ENCODE data around the gene PTPRT.

PTPRT gene

DNA sequence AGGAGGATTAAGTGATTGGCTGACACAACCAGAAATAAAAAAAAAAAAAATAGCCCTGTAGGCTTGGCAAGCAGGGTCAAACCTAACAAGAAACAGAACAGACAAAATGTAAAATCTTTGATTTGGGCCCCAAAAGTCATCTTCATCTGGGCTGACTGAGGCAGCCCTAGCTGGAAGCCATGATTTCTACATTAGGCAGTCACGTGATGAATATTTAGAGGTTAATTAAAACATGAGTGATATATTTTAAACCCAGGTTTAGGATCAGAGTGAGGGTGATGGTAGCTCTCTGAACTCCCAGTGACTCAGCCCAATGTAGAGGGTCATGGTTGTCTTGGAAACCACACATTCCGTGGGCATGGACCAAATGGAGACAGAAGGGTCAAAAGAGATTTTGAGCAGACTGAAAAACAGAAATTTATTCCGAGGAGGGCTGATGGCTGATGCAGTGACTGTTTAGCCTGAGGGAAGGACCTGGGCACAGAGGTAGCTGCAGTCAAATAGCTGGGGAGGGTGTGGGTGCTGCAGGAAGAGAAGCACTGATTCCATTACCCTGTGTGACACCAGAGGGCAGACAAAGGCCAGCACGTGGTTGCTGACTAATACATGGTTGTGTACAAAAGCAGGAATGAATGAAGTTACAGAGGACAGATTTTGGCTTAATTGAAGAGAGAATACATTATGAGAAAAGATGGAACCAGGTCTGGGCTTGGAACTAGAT is 998.4 kb downstream of the PTPRT start:
- DNase-seq (ENCODE audit: low spot score) = peak; percentile 1

DNA sequence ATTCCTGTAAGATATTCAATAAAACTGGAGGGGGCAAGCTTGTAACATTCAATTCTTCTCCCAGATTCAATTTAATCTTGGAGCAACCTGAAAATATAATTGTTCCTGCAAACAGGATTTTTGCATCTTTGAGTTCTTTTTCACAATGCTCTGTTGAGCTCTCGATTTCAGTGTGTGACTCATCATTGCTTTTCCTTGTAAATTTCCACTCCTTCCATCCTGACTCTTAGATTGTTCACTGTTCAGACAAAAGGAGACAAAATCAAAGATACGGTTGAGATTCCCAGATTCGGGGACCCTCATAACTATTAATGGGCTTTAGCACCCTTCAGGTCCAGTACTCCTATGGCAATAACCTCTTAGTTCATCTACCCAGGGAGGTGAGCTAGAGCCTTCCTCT is 999.6 kb downstream of the PTPRT start:
- DNase-seq (ENCODE audit: low spot score) = no peak

DNA sequence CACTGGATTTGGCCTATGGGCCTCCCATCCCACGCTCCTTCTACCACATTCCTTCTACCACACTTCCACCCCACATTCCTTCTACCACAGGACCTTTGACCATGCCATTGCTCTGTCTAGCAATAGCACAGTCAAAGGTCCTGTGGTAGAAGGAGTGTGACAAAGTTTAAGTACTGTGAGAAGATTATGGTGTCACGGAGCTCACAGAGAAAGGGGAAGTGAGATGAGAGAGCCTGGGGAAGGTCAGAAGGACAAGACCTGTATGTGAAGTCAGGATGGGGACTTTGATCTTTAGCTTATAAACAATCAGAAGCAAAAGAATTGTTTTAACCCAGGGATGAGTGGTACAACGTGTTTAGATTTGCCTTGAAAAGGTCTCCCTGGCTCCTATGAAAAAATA is 1003.4 kb downstream of the PTPRT start:
- DNase-seq (ENCODE audit: low spot score) = no peak

DNA sequence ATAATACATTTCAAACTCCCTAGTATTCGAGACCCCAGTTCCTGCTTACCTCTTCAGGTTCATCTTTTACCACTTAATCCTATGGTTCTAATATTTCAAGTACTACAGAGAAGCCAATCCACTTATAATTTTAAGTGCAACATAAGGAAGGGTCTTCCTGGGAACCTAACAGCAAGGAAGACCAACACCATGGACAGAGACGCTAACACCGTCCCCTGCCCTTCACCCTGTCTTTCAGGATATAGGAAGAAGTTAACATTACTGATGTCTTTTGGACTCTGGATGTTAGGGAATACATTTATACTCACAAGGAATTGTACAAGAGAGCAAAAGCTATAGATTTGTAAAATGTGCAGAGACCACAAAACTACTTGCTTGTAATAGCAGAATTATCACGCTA is 1006.6 kb downstream of the PTPRT start:
- DNase-seq (ENCODE audit: low spot score) = no peak

DNA sequence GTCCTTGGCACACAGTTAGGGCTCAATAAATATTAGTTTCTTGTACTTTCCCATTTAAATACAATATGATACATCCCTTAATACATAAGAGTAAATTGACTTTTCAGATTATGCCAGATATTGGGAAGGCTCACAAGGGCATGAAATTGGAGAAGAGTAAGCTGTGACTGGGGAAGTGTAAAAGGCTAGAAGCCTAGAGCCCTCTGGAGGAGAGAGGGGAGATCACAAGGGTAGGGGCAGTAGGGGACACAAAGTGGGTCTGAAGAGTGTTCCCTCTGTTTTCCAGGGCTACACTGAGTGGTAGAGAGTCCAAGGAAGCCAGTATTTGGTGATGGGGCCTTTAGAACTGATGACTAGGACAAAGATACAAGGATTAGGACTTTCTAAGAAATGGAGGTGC is 1008.6 kb downstream of the PTPRT start:
- no peak for DNase-seq (ENCODE audit: low spot score)

DNA sequence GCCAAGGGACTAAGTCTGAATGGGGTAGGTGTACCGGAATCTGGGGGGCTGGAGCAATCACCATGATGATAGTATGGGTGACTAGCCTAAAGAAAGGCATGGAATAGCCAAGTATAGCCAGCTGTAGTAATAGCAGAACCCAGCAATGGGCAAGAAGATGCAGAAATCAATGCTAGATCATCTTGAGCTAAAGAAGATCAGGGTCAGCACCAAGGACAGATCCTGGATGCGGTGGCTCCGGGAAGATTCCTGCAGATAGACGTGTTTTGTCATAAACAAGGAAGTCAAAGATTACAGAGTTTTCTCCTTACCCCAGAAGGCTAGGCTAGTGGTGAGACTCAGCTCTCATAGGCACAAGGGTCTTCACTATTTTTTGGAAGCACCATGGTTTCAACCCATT is 1009.9 kb downstream of the PTPRT start:
- DNase-seq (ENCODE audit: low spot score) = peak; percentile 2

DNA sequence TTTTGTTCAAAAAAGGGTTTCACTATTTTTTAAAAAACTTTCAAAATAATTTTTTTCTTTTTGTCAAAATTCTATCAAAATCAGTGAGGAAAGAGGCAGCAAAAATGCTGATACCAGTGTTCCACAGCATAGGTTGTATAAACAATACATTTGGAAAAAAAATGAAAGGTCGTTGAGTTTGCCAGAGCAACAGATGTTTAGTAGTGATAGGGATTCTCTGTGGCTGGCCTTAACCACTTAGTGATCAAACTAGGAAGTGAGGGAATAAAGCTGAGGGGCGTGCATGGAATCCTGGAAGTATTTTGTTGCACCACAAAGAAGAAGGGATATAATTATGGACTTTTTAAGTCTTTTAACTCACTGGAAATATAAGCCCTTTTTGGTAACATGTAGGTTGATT is 1016.3 kb downstream of the PTPRT start:
- no peak for DNase-seq (ENCODE audit: low spot score)

DNA sequence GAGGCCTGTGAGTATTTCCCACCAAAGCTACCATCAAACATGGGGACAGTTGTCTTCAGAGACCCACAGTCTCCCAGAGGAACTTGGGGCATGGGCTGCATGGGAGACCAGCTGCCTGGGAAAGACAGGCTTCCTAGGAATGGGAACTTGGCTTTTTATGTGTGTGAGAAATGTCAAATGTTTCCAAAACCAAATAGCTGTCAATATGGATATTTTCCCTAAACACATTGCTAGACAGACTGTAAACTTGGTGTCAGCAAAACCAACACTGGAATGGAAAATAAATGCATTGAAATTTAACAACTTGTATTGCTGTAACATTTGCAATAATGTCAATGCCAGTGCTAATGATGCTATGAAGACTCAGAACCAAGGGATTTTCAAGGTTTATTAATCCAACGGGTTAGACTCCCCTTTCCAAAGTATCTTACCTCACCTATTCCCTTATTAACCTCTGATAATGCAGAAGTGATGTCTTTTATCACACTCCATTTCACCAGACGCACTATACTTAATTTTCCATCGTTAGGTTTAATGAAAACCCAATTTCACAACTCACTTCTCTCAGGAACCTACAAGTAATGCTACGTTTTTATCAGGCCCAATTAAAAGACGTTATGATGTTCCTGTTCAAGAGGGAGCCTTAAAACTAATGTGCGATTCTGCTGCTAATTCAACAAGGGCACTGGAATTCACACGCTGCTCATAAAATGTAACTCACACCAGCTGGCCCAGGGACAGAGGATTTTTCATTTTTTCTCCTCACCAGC is 1025.4 kb downstream of the PTPRT start:
- DNase-seq (ENCODE audit: low spot score) = no peak

DNA sequence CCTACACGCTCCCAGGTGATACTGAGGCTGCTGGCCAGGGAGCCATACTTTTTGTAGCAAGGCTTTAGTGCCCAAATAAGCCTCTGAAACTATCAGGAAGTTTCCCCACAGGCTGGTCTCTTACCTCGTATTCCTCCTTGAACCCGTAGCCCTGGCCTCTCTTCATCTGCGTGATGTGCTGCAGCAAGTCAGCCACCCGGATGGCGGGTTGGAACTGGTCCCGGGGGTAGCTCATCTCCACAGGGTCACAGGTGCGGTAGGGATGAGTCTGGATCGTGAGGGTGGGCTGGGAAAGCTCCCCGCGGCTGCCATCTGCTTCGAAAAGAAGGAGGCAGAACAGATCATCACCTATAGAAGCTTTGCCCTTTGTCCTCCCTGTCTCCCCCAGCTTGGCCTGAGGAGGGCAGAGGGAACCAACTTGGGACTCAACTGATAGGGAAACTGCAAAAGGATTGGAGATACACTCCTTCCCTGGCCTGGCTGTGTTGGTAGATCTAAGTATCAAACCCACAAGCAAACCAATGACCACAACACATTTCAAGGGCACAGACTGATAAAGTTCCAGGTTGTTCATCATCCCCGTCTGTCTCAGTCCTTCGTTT is 1028.4 kb downstream of the PTPRT start:
- no peak for DNase-seq (ENCODE audit: low spot score)

DNA sequence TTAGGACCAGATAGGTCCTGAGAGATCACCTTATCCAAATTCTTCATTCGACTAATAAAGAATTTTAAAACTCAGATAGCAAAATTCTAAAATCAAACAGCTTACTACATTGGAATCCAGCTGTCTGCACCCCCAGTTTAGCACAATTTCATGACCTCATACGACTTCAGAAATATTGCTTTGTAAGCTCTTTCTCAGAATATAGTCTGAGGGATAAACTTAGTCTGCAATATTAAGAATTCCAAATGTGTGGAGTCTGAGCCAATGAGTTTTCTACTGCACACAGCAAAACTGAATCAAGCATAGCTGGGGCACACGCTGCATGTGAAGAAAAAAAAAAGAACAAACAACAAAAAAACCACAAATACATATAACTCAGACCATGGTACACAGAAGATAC is 1029.9 kb downstream of the PTPRT start:
- no peak for DNase-seq (ENCODE audit: low spot score)

DNA sequence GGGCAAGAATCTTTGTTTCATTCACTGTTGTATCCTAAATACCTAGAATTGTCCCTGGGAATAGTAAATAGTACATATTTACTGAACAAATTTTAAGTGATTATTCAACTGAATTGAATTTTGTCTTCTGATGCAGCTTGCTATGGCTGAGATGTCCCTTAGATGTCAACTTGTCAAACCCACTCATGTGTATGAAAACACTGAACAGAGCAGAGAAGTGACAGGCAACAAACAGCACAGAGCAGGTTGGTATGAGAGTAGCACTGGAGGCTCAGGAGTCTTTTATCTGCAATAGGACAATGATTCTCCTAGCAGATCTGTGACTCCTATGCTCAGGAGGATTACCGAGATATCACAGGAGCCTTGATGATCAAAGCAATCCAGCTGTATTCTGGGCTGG is 1031.4 kb downstream of the PTPRT start:
- no peak for DNase-seq (ENCODE audit: low spot score)

DNA sequence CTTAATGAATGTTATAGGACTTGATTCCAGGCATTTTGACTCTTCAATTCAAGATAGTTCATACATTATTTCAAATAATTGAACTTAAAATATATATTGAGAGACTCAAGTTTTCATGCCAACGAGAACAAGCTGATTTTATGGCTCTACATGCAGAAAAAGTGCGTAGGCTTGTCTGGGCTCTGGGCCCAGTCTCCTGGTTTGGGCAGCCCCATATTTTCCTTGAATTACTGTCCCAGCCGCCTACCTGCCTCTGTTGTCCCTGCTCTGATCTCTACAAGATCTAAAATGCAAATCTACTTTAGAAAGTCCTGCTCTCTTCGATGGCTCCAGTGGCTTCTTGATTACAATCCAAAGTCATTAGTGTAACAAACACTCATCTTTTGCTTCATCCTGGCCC is 1034.1 kb downstream of the PTPRT start:
- no peak for DNase-seq (ENCODE audit: low spot score)

DNA sequence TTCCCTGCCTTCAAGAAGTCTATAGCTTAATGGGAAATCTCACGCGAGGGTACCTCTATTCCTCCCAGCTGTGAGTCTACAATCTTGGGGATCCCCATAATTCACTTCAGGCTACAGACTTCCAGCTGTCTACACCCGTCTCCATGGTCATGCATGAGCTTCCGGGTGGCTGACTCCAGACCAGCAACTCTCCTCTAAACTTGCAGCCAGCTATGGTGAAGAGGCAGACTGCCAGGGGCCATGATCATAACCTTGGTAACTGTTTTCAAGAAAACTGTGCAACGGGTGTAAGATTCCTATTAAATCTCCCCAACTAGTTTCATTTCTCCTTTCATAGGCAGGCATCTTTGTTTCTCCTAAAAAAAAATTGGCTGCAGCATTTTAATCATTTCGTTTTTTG is 1037.1 kb downstream of the PTPRT start:
- DNase-seq (ENCODE audit: low spot score) = no peak

DNA sequence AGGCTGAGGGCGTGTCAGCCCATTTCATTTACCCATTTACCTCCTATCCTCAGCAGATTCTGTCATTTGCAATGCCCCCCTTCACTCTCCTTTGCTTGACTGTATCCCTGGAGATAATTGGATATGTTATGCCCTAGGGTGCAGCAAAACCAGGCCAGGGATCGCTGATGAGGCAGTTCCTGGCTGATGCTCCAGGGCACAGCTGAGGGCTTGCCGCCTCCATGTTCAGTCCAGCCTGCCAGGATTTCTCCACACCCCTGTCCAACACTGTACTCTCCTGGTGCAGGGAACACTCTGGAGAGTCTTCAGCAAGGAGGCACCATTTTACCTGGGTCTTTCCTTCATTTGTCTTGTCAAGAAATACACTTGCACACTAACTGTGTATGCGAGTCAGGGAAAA is 1039.5 kb downstream of the PTPRT start:
- DNase-seq (ENCODE audit: low spot score) = no peak

DNA sequence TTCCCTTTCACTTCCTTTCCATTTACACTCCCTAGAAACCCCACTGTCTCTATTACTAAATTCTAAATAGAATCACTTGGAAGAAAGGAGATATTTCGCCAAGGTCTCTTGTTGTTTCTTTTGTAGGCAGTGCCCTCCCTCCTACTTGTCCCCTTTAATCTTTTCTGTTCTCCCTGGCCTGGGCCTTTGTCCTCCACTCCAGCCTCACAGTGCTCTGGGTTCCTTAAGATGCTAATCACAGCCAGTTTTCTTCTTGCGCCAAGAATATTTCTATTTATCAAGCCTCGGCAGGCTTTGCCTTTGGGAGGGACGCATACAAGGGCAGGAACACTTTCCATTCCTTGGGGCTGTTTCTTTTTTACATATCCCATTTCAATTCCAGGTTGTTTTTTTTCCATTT is 1051.0 kb downstream of the PTPRT start:
- no peak for DNase-seq (ENCODE audit: low spot score)

DNA sequence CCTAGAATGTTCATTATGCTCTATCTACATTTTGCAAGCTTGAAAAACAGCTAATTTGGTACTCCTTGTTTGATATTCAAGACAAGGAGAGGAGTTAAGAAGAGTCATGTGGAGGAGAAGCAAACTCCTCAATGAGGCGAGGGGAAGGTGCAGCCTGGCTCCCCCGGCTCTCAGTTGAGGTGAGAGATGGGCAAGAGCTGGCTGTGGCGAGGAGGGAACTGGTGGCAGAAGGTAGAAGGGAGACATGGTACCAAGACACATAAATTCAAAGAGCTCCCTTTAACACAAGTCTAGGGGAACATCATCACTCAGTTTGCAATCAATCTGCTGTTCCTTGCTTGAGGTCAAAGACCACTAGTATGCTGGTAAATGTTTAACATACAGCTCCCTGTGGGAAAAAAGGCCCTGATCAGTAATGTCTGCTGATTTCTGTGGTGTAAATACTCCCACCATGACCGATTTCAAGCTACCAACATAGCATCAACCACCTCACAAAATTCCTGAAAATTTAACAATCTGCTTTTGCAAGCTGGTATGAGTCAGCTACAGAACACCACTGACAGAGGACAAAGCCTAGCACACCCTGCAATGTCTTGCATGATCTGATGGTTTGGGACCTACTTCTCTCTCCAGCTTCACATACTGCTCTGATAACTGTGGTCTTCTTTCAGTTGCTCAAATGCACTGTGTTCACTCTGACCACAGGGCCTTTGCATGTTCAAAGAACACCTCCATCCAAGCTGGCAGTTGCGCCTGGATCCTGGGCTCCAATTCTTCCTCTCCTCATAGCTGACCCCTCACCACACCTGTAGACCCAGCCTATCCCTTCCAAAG is 1055.2 kb downstream of the PTPRT start:
- DNase-seq (ENCODE audit: low spot score) = no peak

DNA sequence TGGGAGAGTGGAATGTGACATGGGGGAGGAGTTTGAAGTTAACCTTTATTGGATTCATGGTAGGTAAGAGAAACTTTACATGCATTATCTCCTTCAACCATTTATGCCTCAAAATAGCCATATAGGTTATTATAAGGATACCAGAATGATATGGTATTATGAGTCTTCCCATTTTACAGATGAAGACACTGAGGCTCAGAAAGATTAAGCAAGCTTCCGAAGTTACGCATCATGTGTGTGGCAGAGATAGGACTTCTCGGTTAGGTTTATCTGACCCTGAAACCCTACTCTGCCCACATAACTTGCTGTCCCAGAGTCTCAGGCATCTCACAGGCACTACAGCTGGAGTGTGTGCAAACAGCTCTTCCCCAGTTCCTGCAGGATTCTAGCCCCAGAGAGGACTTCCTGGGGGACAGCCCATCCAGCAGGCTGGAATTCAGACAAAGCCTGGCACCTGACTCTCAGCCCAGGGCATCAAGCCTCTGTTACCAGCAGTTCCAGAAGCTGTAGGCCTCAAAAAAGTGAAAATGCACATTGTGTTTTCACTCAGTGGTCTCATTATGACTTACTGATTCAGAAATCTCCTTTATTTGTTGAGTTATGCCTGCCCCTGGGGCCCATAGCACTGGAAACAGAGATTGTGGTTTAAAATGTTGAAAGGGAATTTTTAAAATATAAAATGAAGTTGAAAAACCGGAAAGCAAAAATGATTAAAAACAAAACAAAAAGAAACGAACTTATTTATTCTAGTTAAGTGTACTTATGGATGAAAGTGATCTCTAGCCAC is 1058.7 kb downstream of the PTPRT start:
- no peak for DNase-seq (ENCODE audit: low spot score)

DNA sequence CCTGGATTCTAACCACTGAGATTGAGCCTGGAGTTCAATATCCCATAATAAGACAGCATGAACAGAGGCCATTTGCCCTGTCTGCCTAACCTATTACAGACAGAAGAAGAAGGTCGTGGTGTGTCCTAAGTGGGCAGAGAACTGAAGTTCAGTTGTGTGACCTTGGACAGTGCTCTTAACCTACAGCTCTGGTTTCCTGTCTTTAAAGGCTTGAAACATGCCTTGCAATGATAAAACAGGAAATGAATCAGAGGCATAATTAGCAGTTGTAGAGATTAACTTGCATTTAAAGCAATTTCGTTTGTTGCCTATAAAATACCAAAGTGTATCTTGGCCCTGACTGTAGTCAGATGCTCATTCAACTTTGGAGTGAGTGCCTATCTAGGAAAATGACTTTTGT is 1064.3 kb downstream of the PTPRT start:
- DNase-seq (ENCODE audit: low spot score) = no peak

DNA sequence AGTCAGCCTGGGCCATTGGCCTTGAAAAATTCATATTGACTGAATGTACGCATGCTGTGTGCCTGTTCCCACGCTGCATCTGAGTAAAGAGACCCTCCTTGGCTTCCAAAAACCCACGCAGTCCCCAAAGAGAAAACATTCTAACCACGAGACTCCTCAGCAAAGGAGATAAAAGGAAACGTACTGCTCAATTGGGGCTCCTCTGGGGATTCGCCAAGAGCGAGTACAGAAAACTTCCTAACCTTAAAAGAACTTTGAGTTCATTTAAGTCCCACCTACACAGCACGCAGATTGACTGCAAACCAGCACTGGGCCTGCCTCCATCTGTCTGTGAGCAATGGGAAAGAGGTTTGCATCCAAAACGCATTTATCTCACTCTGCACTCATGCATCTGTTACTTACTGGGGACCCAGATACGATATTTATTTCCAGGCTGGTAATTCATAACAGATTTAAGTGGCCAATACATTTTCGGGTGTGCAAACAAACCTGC is 1065.7 kb downstream of the PTPRT start:
- no peak for DNase-seq (ENCODE audit: low spot score)

DNA sequence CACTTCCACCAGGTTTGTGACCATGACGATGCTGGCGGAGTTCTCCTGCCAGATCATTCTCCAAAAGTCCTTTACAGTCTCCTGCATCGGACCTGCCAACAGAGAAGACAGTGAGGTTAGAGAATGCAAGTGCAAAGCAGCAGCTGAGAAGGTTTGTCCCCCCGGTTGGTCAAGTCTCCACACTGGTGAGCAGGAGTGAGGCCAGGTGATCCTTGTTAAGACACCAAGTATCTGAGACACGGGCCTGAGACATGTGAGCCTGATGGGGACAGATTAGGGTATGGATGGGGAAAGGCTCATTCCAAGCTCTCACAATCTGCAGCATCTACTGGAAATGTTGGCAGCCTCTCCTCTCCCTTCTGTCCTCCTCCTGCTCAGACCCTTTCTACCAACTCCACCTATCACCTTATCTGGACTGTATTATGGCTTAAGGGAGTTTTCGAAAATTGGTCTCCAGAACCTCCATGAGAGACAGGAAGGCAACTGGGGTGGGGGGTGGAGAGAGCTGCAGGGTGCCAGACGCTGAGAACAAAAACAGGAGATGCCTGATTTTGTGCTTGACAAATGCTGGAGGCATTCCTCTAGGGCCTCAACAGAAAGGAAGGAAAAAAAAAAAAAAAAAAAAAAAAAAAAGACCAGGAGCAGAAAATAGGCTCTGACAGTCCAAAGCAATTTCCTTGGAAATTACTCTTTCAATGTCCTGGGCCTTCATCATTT is 1071.1 kb downstream of the PTPRT start:
- DNase-seq (ENCODE audit: low spot score) = no peak

DNA sequence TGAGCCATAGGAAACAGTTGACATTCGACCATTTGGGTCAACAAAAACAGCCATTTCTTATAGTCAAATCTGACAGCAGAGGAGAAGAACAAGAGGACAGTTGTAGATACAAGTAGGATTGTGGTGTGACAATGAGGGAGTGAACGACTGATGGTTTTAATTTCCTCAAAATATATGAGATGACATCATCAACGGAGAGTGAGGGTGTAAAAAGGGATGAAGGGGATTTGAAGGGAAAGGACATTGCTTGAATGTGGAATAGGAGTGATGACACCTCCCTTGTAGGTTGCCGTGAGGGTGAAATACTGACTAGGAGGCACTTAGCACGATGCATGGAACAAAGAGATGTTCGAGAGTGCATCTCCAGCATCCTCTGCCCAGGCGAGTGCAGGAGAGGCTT is 1071.7 kb downstream of the PTPRT start:
- DNase-seq (ENCODE audit: low spot score) = no peak

Measured in LoVo (cell line).